OCI-LY3 (cell line): ENCODE data around the gene PPP1R1C.

Source experiments
- CTCF ChIP-seq: fragments of 200-600, 300-600 bp; sonication (generic); IDR thresholded peaks from 2 replicates; pipeline ENCODE4 v1.5.1; 2014; ENCODE audit warnings: antibody characterized with exemption, low read length, low read depth
- EZH2phosphoT487 ChIP-seq: fragments of 200-600 bp; shearing (Covaris generic); IDR thresholded peaks from 2 replicates; pipeline ENCODE4 v1.6.1; 2018; ENCODE audit warnings: antibody characterized with exemption, mixed run types, low read depth

GRCh38 chr2:182004945-182005520 lies 19.4 kb downstream of the PPP1R1C start:
- no peak for TF ChIP-seq CTCF
- no peak for TF ChIP-seq EZH2phosphoT487
